GM10266 (cell line): ENCODE data around the gene ATP8A1.
A peak's percentile ranks its signal among the peaks of the same experiment; 100 is the strongest.

ENCODE experiments used
- DNase-seq: peaks from one replicate; pipeline ENCODE4 v3.0.0; 2012; ENCODE audit errors: extremely low spot score
- TF ChIP-seq, protein P1 (sequence below): IDR thresholded peaks from 2 replicates; pipeline ENCODE4 v1.5.1; 2012; ENCODE audit warnings: mild to moderate bottlenecking, low read depth; ENCODE audit not compliant: control insufficient read depth, insufficient read depth; ENCODE audit errors: missing control alignments

ATP8A1 gene

DNA sequence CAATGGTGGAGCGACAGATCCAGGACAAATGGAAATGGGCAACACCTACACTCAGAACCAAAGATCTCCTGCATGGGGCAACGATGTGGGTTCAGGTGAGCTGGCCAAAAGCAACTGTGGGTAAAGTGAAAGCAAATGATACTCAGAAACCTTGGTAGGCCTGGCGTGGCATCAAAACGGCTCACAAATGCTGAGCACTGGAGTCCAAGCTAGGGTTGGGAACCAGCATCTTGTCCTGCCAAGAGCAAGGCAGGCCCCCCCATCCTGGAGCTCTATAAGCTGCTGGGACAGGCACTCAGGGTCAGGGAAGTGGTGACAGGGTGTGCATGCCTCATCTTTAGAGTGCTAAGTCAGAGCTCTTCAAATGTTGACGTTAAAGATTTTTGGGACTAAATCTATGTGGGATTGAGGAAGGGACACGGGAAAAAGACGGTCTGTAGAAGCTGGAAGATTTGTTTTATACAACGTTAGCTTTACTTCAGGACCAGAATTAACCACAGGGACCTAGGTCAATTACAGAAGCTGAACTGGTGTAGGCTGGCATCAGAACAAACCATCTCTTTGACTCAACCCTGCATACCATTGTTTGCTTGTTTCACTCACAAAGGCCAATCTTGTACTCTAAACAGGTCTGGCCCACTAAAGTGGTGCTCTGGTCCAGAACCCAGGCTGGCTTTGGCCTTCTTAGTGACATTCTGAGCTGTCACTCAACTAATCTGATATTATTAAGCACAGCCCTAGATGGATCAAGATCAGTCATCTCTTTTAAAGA lies 10.7 kb downstream of the ATP8A1 start:
- no peak for DNase-seq
- TF ChIP-seq, protein P1, sequence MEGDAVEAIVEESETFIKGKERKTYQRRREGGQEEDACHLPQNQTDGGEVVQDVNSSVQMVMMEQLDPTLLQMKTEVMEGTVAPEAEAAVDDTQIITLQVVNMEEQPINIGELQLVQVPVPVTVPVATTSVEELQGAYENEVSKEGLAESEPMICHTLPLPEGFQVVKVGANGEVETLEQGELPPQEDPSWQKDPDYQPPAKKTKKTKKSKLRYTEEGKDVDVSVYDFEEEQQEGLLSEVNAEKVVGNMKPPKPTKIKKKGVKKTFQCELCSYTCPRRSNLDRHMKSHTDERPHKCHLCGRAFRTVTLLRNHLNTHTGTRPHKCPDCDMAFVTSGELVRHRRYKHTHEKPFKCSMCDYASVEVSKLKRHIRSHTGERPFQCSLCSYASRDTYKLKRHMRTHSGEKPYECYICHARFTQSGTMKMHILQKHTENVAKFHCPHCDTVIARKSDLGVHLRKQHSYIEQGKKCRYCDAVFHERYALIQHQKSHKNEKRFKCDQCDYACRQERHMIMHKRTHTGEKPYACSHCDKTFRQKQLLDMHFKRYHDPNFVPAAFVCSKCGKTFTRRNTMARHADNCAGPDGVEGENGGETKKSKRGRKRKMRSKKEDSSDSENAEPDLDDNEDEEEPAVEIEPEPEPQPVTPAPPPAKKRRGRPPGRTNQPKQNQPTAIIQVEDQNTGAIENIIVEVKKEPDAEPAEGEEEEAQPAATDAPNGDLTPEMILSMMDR: no peak

DNA sequence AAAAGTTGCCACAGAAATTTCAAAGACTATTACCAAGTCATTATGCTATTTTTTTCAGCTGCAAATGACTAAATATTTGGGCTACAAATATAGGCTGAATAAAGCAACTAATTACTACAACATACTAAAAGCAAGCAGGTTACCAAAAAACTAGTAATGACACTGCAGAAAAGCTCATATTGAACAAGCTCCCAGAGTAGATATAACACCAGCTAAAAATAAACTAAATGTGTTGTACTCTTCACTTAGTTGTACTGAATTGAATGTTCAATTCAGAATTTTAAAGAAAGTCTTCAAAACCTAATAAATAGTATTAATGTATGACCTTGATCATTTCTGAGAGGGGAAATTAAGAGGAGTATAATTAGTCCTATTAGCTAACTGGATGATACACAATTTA lies 12.0 kb downstream of the ATP8A1 start:
- TF ChIP-seq, protein P1: no peak
- DNase-seq: no peak

DNA sequence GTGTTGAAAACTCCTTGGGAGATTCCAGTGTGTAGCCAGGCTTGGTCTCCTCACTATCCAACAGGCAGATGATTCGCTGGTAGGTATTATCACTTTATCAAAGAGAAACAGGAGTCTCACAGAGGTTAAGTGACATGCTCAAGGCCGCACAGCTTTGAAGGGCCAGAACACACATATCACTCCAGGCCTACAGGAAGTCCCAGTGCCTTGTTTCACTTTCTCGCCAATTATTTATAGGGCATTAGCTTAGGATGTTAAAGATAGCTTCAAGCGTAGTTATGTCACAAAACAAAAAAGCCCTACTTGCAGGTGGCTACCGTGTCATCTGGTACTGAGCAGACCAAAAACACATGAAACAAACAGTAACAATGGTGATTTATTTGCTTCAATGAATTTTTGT lies 13.2 kb downstream of the ATP8A1 start:
- DNase-seq: peak; percentile 61
- TF ChIP-seq, protein P1: no peak

DNA sequence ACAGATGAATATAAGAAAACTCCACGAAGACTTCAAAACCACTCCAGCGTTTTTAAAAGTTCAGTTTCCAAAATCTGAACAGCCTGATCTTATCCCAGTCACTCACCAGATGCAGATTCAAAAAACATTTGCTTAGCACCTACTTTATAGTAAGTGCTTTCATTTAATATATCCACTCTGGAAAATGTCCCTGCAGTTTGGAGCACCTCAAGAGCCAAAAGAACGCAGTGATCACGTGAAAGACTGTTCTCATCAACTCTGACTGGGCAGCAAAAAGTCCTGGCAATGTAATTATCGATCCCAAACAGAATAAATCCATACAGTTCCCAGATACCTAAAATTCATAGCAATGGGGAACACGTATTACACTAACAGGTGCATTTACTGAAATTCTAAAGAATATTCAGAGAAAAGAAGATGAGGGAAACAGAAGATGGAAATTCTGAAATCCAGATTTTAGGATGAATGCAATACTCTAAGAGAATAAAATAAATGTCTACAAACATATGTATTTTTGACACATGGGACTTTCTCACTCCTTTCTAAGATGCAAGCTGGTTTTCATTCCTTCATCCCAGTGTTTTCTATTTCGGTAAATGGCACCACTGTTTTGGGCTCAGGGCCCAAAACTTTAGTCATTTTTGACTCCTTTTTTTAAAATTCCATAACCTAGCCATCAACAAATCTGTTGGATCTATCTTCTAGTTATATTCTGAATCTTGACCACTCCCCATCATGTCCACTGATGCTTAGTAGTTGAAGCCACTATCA lies 13.9 kb downstream of the ATP8A1 start:
- no peak for DNase-seq

DNA sequence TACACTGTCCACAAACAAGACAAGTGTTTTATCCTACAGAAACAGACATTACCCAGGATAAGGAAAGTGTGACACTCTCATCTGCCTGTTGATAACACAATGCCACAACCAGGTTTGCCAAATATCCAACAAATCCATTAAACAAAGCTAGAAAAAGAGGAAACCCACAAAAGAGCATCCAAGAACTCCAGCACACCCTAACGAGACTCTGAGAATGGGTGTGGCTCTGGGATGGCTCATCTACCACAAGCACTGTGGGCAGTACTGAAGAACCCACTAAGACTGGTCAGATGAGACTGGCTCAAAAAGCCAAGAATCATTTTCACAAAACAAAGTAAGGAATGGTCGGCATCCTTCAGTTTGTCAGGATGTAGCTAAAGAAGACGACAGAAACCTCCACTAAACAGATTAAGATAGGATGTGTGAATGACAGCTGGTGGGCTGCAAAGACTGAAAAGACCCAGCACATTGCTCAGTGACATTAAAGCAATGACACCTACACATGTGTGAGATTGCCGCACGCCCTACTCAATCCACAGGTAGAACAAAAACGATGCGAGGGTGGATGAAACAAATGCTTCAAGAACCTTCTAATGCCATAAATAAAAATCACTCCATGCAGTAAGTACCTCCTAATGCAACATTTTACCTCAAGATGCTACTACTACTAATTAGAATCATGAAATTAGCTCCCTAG lies 14.7 kb downstream of the ATP8A1 start:
- TF ChIP-seq, protein P1: no peak
- DNase-seq: no peak

More for the DNA sequence above, 13.9 kb downstream of the ATP8A1 start:
- TF ChIP-seq, protein P1: no peak

DNA sequence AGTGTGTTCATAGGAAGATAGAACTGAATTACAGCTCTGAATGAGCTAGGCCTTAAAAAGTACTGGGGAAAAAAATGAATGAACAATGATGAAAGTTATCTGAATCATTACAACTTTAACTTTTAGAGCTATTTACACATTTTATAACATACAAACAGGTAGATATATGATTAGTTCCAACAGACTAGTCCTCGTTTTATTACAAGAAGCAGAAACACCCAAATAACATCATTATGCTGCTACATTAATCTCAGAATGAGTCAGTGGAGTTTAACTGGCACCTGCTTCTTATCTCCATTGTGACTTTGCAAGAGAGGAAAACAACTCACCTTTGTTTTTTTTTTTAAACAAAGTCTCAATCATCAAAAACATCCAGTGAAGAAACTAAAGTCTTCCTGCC lies 15.2 kb downstream of the ATP8A1 start:
- DNase-seq: no peak
- TF ChIP-seq, protein P1: no peak
